ENCODE measurements around the gene PSMB2. TPM values are rescaled to one million over a fixed set of nuclear protein-coding genes. Genes with fewer than 3 reads are reported as not detected.

The PSMB2 gene
- total RNA-seq, 1 donor: 18.5 TPM

GRCh38 chr1:35683012-35683411 is 41.7 kb upstream of the PSMB2 start:
- Histone ChIP-seq H3K4me3 (ENCODE audit: insufficient read depth, low read length) (no peak overlapping the region), H2AFZ (ENCODE audit: low read length) (no peak overlapping the region), H3K4me1 (ENCODE audit: insufficient read depth, low read length) (no peaks in the 10 kb centered on the region), H3K27me3 (ENCODE audit: insufficient read depth, low read length) (peaks cover 32% of the 10 kb centered on the region), H4K20me1 (ENCODE audit: insufficient read depth, low read length) (no peaks in the 10 kb centered on the region), H3K79me2 (ENCODE audit: insufficient read depth, low read length) (no peaks in the 10 kb centered on the region), H3K9me3 (ENCODE audit: low read depth, low read length) (no peaks in the 10 kb centered on the region), H3K4me2 (ENCODE audit: insufficient read depth, low read length) (no peak overlapping the region), H3K27ac (ENCODE audit: low read depth, low read length) (no peak overlapping the region), H3K36me3 (ENCODE audit: insufficient read depth, low read length) (no peaks in the 10 kb centered on the region)
- TF ChIP-seq CTCF (IDR thresholded peaks at IDR 0.05; ENCODE audit: extremely low read depth, low read depth, low read length): no peak
- no peak for DNase-seq (ENCODE audit: insufficient read length, low spot score, missing footprints)

GRCh38 chr1:35680271-35680670 is 38.9 kb upstream of the PSMB2 start:
- TF ChIP-seq CTCF (IDR thresholded peaks at IDR 0.05; ENCODE audit: extremely low read depth, low read depth, low read length): no peak
- Histone ChIP-seq H3K4me1 (ENCODE audit: insufficient read depth, low read length) (no peaks in the 10 kb centered on the region), H2AFZ (ENCODE audit: low read length) (no peak overlapping the region)

GRCh38 chr1:35675773-35676172 is 34.4 kb upstream of the PSMB2 start:
- Histone ChIP-seq H4K20me1 (ENCODE audit: insufficient read depth, low read length) (no peaks in the 10 kb centered on the region), H3K36me3 (ENCODE audit: insufficient read depth, low read length) (no peaks in the 10 kb centered on the region), H3K27me3 (ENCODE audit: insufficient read depth, low read length) (peaks cover 2% of the 10 kb centered on the region), H3K4me3 (ENCODE audit: insufficient read depth, low read length) (no peak overlapping the region), H3K9me3 (ENCODE audit: low read depth, low read length) (no peaks in the 10 kb centered on the region), H2AFZ (ENCODE audit: low read length) (no peak overlapping the region), H3K79me2 (ENCODE audit: insufficient read depth, low read length) (no peaks in the 10 kb centered on the region), H3K4me2 (ENCODE audit: insufficient read depth, low read length) (no peak overlapping the region), H3K27ac (ENCODE audit: low read depth, low read length) (no peak overlapping the region), H3K4me1 (ENCODE audit: insufficient read depth, low read length) (no peaks in the 10 kb centered on the region)
- no peak for DNase-seq (ENCODE audit: insufficient read length, low spot score, missing footprints)
- TF ChIP-seq CTCF (IDR thresholded peaks at IDR 0.05; ENCODE audit: extremely low read depth, low read depth, low read length): no peak

More at GRCh38 chr1:35680271-35680670, 38.9 kb upstream of the PSMB2 start:
- no peaks in the 10 kb centered on the region for H4K20me1 ChIP-seq (ENCODE audit: insufficient read depth, low read length)
- no peaks in the 10 kb centered on the region for H3K36me3 ChIP-seq (ENCODE audit: insufficient read depth, low read length)
- no peaks in the 10 kb centered on the region for H3K79me2 ChIP-seq (ENCODE audit: insufficient read depth, low read length)
- DNase-seq (ENCODE audit: insufficient read length, low spot score, missing footprints): no peak
- no peak overlapping the region for H3K27ac ChIP-seq (ENCODE audit: low read depth, low read length)
- H3K27me3 ChIP-seq (ENCODE audit: insufficient read depth, low read length): peaks cover 23% of the 10 kb centered on the region
- no peak overlapping the region for H3K4me3 ChIP-seq (ENCODE audit: insufficient read depth, low read length)
- no peak overlapping the region for H3K4me2 ChIP-seq (ENCODE audit: insufficient read depth, low read length)
- no peaks in the 10 kb centered on the region for H3K9me3 ChIP-seq (ENCODE audit: low read depth, low read length)

GRCh38 chr1:35674111-35674510 is 32.8 kb upstream of the PSMB2 start:
- TF ChIP-seq CTCF (IDR thresholded peaks at IDR 0.05; ENCODE audit: extremely low read depth, low read depth, low read length): no peak
- H3K79me2 ChIP-seq (ENCODE audit: insufficient read depth, low read length): no peaks in the 10 kb centered on the region
- no peak for DNase-seq (ENCODE audit: insufficient read length, low spot score, missing footprints)

More at GRCh38 chr1:35674111-35674510, 32.8 kb upstream of the PSMB2 start:
- Histone ChIP-seq H3K36me3 (ENCODE audit: insufficient read depth, low read length) (no peaks in the 10 kb centered on the region), H3K4me2 (ENCODE audit: insufficient read depth, low read length) (no peak overlapping the region), H3K27me3 (ENCODE audit: insufficient read depth, low read length) (peaks cover 2% of the 10 kb centered on the region), H3K4me3 (ENCODE audit: insufficient read depth, low read length) (no peak overlapping the region), H3K4me1 (ENCODE audit: insufficient read depth, low read length) (no peaks in the 10 kb centered on the region), H4K20me1 (ENCODE audit: insufficient read depth, low read length) (no peaks in the 10 kb centered on the region), H3K9me3 (ENCODE audit: low read depth, low read length) (no peaks in the 10 kb centered on the region), H2AFZ (ENCODE audit: low read length) (no peak overlapping the region), H3K27ac (ENCODE audit: low read depth, low read length) (no peak overlapping the region)
